Hepatocyte (in vitro differentiated cells): ENCODE results near the gene CASP4. TPM values are rescaled to one million over a fixed set of nuclear protein-coding genes. Genes with fewer than 3 reads are reported as not detected.
"Not testable (repeated sequence)": the region's sequence is repeated elsewhere in the genome, so short reads cannot be mapped to it uniquely, and the experiment has no call there.

Experiments
- DNase-seq: peaks from one replicate; pipeline ENCODE4 v3.0.0-alpha.2; 2016; ENCODE audit warnings: low spot score
- H2AFZ ChIP-seq: fragments of 200-600 bp; sonication (generic); 2 replicates; pipeline ENCODE4 v1.6.0; 2016; ENCODE audit warnings: antibody characterized with exemption, mild to moderate bottlenecking
- H3K27ac ChIP-seq: fragments of 200-600 bp; sonication (generic); 2 replicates; pipeline ENCODE4 v1.5.1; 2016; ENCODE audit warnings: mild to moderate bottlenecking
- H3K27me3 ChIP-seq: fragments of 200-600 bp; sonication (generic); 2 replicates; pipeline ENCODE4 v1.6.1; 2016
- H3K36me3 ChIP-seq: fragments of 200-600 bp; sonication (generic); replicated peaks from 2 replicates; pipeline ENCODE4 v1.5.1; 2016; ENCODE audit warnings: low read depth; ENCODE audit not compliant: insufficient read depth
- H3K4me1 ChIP-seq: fragments of 200-600 bp; sonication (generic); 2 replicates; pipeline ENCODE4 v1.5.1; 2016; ENCODE audit warnings: mild to moderate bottlenecking, moderate library complexity; ENCODE audit not compliant: insufficient read depth
- H3K4me2 ChIP-seq: fragments of 200-600 bp; sonication (generic); 2 replicates; pipeline ENCODE4 v1.6.0; 2016
- H3K4me3 ChIP-seq: fragments of 200-600 bp; sonication (generic); 2 replicates; pipeline ENCODE4 v1.5.1; 2016; ENCODE audit warnings: mild to moderate bottlenecking
- H3K79me2 ChIP-seq: fragments of 200-600 bp; sonication (generic); 2 replicates; pipeline ENCODE4 v1.6.0; 2017; ENCODE audit warnings: mild to moderate bottlenecking
- H3K9me2 ChIP-seq: fragments of 200-600 bp; sonication (generic); replicated peaks from 2 replicates; pipeline ENCODE4 v1.6.0; 2017; ENCODE audit warnings: mild to moderate bottlenecking; ENCODE audit not compliant: insufficient read depth
- H3K9me3 ChIP-seq: fragments of 200-600 bp; sonication (generic); 2 replicates; pipeline ENCODE4 v1.5.1; 2016; ENCODE audit warnings: low read depth, mild to moderate bottlenecking
- H4K20me1 ChIP-seq: fragments of 200-600 bp; sonication (generic); 2 replicates; pipeline ENCODE4 v1.6.0; 2016; ENCODE audit warnings: mild to moderate bottlenecking; ENCODE audit not compliant: insufficient read depth, poor library complexity, severe bottlenecking
- CTCF ChIP-seq: fragments of 200-600 bp; sonication (generic); IDR thresholded peaks from 2 replicates; pipeline ENCODE4 v1.5.1; 2016; ENCODE audit warnings: antibody characterized with exemption, mild to moderate bottlenecking; ENCODE audit not compliant: poor library complexity
- EZH2 ChIP-seq: fragments of 200-600 bp; sonication (generic); IDR thresholded peaks from 2 replicates; pipeline ENCODE4 v1.6.1; 2016; ENCODE audit warnings: antibody characterized with exemption, mild to moderate bottlenecking, borderline replicate concordance
- EZH2phosphoT487 ChIP-seq: fragments of 200-600 bp; sonication (generic); IDR thresholded peaks from one replicate; pipeline ENCODE4 v1.6.1; 2018; ENCODE audit warnings: antibody characterized with exemption, mild to moderate bottlenecking, low read depth, moderate library complexity; ENCODE audit not compliant: unreplicated experiment, severe bottlenecking
- WGBS: methylation state at CpG from one replicate; pipeline ENCODE4 v1.1.6; 2016; ENCODE audit warnings: low lambda C conversion rate; ENCODE audit errors: missing lambda C conversion rate; 5-methylcytosine and 5-hydroxymethylcytosine counted together
- polyA plus RNA-seq: library from polyadenylated mRNA; unstranded; fragments of >200 nt; fragmentation: Nextera tagmentation; extraction: Ambion mirVana; gene quantifications from 2 replicates; pipeline ENCODE4 v1.2.1, GENCODE V29; 2016
- total RNA-seq: library from RNA; depleted of rRNA; stranded (reverse); fragments of >200 nt; gene quantifications from 2 replicates; pipeline ENCODE4 v1.2.3, GENCODE V29; 2014

CASP4 gene
- total and polyA plus RNA-seq, 2 experiments from 2014 or later: 15.8 to 56.1 TPM

DNA sequence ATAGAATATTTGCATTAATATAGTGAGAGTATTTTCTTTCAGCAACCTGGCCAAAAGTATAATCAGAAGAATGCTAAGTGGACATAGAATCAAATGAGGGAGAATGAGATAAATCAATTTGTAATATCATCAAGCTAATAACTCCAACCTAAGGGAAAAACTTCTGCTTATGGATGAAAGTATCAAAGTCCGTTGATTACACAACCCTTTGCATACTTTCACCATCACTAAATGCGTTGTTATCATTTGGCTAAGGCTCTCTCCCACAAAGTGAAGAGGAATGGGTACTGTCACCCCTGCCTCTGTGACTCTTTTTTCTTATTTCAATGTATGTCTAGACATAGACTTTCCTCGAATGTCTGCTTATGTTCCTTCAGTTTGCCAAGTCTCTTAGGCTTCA, 16.4 kb upstream of the CASP4 start:
- peaks cover 3% of the 10 kb centered on the region for H3K36me3 ChIP-seq
- H3K4me3 ChIP-seq: no peak overlapping the region
- H3K27ac ChIP-seq: no peak overlapping the region
- H3K4me2 ChIP-seq: no peak overlapping the region
- H4K20me1 ChIP-seq: no peaks in the 10 kb centered on the region
- 56% methylated on average over 3 of the region's 3 CpGs for WGBS
- peaks cover 5% of the 10 kb centered on the region for H3K9me3 ChIP-seq
- no peaks in the 10 kb centered on the region for H3K79me2 ChIP-seq
- no peaks in the 10 kb centered on the region for H3K9me2 ChIP-seq
- H3K27me3 ChIP-seq: no peaks in the 10 kb centered on the region
- no peak overlapping the region for H2AFZ ChIP-seq
- no peaks in the 10 kb centered on the region for H3K4me1 ChIP-seq
- TF ChIP-seq EZH2phosphoT487: no peak
- no peak for TF ChIP-seq CTCF
- no peak for TF ChIP-seq EZH2
- no peak for DNase-seq

- TF ChIP-seq EZH2phosphoT487 (no peak), CTCF (no peak), EZH2 (no peak)
- Histone ChIP-seq H3K9me3 (no peaks in the 10 kb centered on the region), H2AFZ (no peak overlapping the region), H3K9me2 (no peaks in the 10 kb centered on the region), H3K4me1 (no peaks in the 10 kb centered on the region), H3K36me3 (no peaks in the 10 kb centered on the region), H3K27ac (no peak overlapping the region), H3K79me2 (no peaks in the 10 kb centered on the region), H3K27me3 (no peaks in the 10 kb centered on the region), H4K20me1 (no peaks in the 10 kb centered on the region), H3K4me3 (no peak overlapping the region), H3K4me2 (no peak overlapping the region)
- 74% methylated on average over 1 of the region's 1 CpG for WGBS
- no peak for DNase-seq
Observed at GRCh38 chr11:104979839-104980238, 11.5 kb upstream of the CASP4 start.

DNA sequence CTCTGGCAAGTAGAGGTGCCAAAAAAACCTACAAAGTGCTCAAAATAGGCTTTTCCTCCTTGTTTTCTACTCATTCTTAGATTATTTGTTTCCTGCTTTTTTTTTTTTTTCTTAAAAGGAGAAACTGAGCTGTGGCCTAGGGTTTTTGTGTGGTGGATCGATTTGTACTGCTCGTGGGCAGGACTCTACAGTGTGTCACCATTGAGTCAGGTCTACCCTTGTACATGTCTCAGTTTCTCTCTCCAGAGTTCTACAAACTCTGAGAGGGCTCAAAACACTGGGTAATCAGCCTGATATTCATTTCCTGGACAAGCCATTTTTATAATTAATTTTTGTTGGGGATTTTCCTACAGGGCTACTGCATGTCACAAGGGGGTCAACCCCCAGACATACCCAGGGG, 5.2 kb upstream of the CASP4 start:
- no peaks in the 10 kb centered on the region for H3K9me2 ChIP-seq
- WGBS: 91% methylated on average over 2 of the region's 2 CpGs

GRCh38 chr11:104972924-104973323, 4.5 kb upstream of the CASP4 start:
- H3K9me3 ChIP-seq, H3K36me3 ChIP-seq, H3K9me2 ChIP-seq, H3K27me3 ChIP-seq, H3K79me2 ChIP-seq, H3K4me1 ChIP-seq, H3K4me3 ChIP-seq, H4K20me1 ChIP-seq, H3K27ac ChIP-seq, H2AFZ ChIP-seq, DNase-seq, H3K4me2 ChIP-seq: not testable (repeated sequence)
- 93% methylated on average over 8 of the region's 8 CpGs for WGBS

More for the DNA sequence above, 5.2 kb upstream of the CASP4 start:
- Histone ChIP-seq H3K4me1 (no peaks in the 10 kb centered on the region), H3K4me2 (no peak overlapping the region), H3K36me3 (no peaks in the 10 kb centered on the region), H3K4me3 (no peak overlapping the region), H3K79me2 (no peaks in the 10 kb centered on the region), H3K9me3 (no peaks in the 10 kb centered on the region), H3K27me3 (no peaks in the 10 kb centered on the region), H3K27ac (no peak overlapping the region), H4K20me1 (no peaks in the 10 kb centered on the region), H2AFZ (no peak overlapping the region)
- no peak for DNase-seq
- no peak for TF ChIP-seq CTCF
- TF ChIP-seq EZH2phosphoT487: no peak
- TF ChIP-seq EZH2: no peak
